ENCODE results near the gene NEK3.

DNA sequence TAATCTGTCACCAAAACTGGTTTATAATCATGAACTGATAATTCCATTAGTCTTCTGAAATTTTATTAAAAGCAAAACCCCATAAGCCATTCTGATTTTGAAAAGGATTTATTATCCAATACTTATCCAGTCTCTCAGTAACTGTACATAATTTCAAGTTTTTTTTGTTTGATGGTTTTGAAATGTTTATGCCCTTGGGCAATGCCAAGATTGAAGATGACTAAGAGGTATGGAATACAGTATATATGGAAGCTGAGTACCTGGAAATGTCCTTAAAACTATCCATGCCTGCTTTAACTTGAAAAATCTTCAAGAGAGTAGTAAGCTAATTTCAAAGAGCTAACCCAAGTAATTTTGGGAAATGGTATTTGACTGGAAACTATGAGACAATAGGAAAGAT is 28.8 kb downstream of the NEK3 start:
- TF ChIP-seq, protein P1, sequence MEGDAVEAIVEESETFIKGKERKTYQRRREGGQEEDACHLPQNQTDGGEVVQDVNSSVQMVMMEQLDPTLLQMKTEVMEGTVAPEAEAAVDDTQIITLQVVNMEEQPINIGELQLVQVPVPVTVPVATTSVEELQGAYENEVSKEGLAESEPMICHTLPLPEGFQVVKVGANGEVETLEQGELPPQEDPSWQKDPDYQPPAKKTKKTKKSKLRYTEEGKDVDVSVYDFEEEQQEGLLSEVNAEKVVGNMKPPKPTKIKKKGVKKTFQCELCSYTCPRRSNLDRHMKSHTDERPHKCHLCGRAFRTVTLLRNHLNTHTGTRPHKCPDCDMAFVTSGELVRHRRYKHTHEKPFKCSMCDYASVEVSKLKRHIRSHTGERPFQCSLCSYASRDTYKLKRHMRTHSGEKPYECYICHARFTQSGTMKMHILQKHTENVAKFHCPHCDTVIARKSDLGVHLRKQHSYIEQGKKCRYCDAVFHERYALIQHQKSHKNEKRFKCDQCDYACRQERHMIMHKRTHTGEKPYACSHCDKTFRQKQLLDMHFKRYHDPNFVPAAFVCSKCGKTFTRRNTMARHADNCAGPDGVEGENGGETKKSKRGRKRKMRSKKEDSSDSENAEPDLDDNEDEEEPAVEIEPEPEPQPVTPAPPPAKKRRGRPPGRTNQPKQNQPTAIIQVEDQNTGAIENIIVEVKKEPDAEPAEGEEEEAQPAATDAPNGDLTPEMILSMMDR (conservative IDR thresholded peaks at IDR 0.05; ENCODE audit: low read length): no peak
- TF ChIP-seq EZH2phosphoT487 (IDR thresholded peaks at IDR 0.05; ENCODE audit: borderline replicate concordance, low read depth, low read length): no peak
